HG02759 (cell line): ENCODE data around the gene TMEFF1.

Experiments used
- ATAC-seq: cut with Tn5 transposase; IDR thresholded peaks from one replicate; pipeline ENCODE4 v1.9.1; 2021; ENCODE audit warnings: mild to moderate bottlenecking, moderate library complexity; ENCODE audit not compliant: unreplicated experiment

TMEFF1 gene

GRCh38 chr9:100598641-100599145, 125.7 kb downstream of the TMEFF1 start:
- ATAC-seq = peak; percentile 82

- no peak for ATAC-seq
These were observed 127.7 kb downstream of the TMEFF1 start for GRCh38 chr9:100600521-100601079.

DNA sequence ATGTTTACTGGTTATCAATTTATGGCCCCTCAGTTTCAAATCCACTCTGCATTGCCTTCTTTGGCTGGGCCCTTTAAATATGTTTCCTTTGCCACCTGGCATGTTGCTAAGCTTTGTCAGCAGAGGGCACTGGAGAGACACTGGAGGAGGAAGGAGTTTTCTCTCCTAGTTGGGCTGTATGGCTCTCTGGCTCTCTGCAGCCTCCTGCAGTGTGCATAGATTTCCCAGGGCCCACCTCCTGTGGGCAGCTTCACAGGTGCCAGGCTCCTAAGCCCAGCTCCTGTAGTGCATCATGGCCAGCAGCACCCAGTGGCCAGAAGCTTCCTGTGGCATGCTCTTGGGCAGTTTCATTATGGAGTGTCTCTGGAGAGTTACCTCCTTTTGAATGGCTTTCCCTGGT, 128.3 kb downstream of the TMEFF1 start:
- peak; percentile 53 for ATAC-seq

- no peak for ATAC-seq
These were observed 129.4 kb downstream of the TMEFF1 start for GRCh38 chr9:100602342-100602801.

DNA sequence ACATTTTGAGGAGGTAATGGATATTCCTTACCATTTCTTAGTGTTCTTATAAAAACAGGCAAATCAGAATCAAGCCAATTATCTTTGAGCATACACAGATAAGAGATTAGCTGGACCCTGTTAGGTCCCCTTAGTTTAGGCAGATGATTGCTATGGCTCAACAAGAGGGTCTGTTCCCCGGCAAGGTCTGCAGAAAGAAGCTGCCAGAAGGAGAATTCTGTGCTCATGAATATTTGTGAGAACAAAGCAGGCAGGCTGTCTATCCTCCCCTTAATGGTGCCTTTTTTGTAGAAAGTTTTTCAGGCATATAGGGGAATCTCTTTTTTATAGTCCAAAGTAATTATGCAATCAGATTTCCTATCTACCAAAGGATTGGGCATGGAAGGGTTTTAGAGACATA, 132.5 kb downstream of the TMEFF1 start:
- no peak for ATAC-seq

DNA sequence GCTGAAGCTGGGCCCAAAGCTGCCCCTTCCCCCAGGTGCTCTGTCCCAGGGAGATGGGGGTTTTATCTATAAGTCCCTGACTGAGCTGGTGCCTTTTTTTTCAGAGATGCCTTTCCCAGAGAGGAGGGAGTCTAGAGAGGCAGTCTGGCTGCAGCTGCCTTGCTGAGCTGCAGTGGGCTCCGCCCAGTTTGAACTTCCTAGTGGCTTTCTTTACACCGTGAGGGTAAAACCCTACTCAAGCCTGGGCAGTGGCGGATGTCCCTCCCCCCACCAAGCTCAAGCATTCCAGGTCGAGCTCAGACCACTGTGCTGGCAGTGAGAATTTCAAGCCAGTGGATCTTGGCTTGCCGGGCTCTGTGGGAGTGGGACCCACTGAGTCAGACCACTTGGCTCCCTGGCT, 146.2 kb downstream of the TMEFF1 start:
- ATAC-seq = no peak

DNA sequence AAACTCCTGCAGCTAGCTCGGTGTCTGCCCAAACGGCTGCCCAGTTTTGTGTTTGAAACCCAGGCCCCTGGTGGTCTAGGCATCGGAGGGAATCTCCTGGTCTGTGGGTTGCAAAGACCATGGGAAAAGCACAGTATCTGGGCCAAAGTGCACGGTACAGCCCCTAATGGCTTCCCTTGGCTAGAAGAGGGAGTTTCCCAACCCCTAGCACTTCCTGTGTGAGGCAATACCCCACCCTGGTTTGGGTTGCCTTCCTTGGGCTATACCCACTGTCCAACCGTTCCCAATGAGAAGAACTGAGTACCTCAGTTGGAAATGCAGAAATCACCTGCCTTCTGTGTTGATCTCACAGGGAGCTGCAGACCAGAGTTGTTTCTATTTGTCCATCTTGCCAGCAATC, 146.7 kb downstream of the TMEFF1 start:
- no peak for ATAC-seq

GRCh38 chr9:100623969-100624368, 151.0 kb downstream of the TMEFF1 start:
- ATAC-seq = no peak

GRCh38 chr9:100626949-100627348, 154.0 kb downstream of the TMEFF1 start:
- no peak for ATAC-seq
